PFSK-1 (cell line): Measurements from ENCODE around the gene FAM216A.

Experiments
- POLR2AphosphoS5 ChIP-seq: IDR thresholded peaks from 2 replicates; pipeline ENCODE4 v1.6.1; 2012; ENCODE audit warnings: low read depth, mild to moderate bottlenecking, control low read depth, low read length, moderate library complexity
- SIN3A ChIP-seq: IDR thresholded peaks from 2 replicates; pipeline ENCODE4 v1.6.1; 2012; ENCODE audit warnings: mild to moderate bottlenecking, low read length, moderate library complexity, borderline replicate concordance; ENCODE audit not compliant: insufficient read depth
- TF ChIP-seq, protein P1 (sequence below), 2 experiments: IDR thresholded peaks; 2 replicates each; pipeline versions ENCODE4 v1.6.1 to v1.8.0; 2011 to 2012; ENCODE audit warnings: low read depth in 2 of 2, low read length in 2 of 2, control low read depth in 1 of 2, inconsistent platforms in 1 of 2, mild to moderate bottlenecking in 1 of 2, moderate library complexity in 1 of 2; ENCODE audit not compliant: insufficient read depth in 1 of 2

DNA sequence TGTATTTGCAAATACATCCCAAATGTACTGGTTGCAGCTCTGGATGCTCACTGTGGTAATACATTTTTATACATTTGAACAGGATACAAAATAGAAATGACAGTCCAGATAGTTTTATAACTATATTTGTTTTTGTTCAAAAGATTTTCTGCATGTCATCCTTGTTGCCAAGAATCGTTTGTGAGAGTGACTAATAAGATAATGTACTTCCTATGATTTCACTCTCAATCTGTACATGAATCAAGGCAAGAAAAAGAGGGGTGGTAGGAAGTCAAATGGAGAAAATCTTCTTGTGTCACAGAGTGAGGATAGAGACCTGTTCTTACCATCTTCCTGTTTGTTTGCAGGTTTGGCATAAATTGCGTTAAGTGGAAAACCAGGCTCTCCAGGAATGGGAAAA lies 32.4 kb upstream of the FAM216A start:
- TF ChIP-seq, protein P1, sequence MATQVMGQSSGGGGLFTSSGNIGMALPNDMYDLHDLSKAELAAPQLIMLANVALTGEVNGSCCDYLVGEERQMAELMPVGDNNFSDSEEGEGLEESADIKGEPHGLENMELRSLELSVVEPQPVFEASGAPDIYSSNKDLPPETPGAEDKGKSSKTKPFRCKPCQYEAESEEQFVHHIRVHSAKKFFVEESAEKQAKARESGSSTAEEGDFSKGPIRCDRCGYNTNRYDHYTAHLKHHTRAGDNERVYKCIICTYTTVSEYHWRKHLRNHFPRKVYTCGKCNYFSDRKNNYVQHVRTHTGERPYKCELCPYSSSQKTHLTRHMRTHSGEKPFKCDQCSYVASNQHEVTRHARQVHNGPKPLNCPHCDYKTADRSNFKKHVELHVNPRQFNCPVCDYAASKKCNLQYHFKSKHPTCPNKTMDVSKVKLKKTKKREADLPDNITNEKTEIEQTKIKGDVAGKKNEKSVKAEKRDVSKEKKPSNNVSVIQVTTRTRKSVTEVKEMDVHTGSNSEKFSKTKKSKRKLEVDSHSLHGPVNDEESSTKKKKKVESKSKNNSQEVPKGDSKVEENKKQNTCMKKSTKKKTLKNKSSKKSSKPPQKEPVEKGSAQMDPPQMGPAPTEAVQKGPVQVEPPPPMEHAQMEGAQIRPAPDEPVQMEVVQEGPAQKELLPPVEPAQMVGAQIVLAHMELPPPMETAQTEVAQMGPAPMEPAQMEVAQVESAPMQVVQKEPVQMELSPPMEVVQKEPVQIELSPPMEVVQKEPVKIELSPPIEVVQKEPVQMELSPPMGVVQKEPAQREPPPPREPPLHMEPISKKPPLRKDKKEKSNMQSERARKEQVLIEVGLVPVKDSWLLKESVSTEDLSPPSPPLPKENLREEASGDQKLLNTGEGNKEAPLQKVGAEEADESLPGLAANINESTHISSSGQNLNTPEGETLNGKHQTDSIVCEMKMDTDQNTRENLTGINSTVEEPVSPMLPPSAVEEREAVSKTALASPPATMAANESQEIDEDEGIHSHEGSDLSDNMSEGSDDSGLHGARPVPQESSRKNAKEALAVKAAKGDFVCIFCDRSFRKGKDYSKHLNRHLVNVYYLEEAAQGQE (IDR thresholded peaks at IDR 0.05; ENCODE audit: insufficient read depth in 1 of 2, low read depth in 2 of 2, low read length in 2 of 2) = no peak
- TF ChIP-seq POLR2AphosphoS5 = no peak
- TF ChIP-seq SIN3A = no peak
